Measurements from ENCODE around the gene ABHD1. TPM values are rescaled to one million over a fixed set of nuclear protein-coding genes. Genes with fewer than 3 reads are reported as not detected.

ABHD1 gene
- total and polyA plus RNA-seq, 2 donors from 2014 or later: 0.69 to 2.9 TPM

GRCh38 chr2:27164960-27165763 lies 41.5 kb downstream of the ABHD1 start:
- H3K4me1 ChIP-seq (ENCODE audit: control insufficient read depth in 2 of 3, insufficient read depth in 2 of 3, low read depth in 1 of 3, low read length in 3 of 3): no peaks in the 10 kb centered on the region

GRCh38 chr2:27170581-27171337 lies 47.1 kb downstream of the ABHD1 start:
- no peaks in the 10 kb centered on the region for H3K36me3 ChIP-seq (ENCODE audit: control insufficient read depth in 2 of 3, insufficient read depth in 3 of 3, low read length in 3 of 3)
- no peak overlapping the region for H3K4me3 ChIP-seq (ENCODE audit: low read length in 3 of 3)
- H3K9me3 ChIP-seq (ENCODE audit: control insufficient read depth in 2 of 3, insufficient read depth in 1 of 3, low read length in 3 of 3): no peaks in the 10 kb centered on the region
- DNase-seq (no peak), FAIRE-seq (no peak)
- H3K27ac ChIP-seq (ENCODE audit: low read depth in 2 of 2, low read length in 2 of 2): no peak overlapping the region
- no peaks in the 10 kb centered on the region for H3K27me3 ChIP-seq (ENCODE audit: control insufficient read depth, insufficient read depth, low read length)
- intact Hi-C loops (cut with DNase I): no loop called here
- no peaks in the 10 kb centered on the region for H3K4me1 ChIP-seq (ENCODE audit: control insufficient read depth in 2 of 3, insufficient read depth in 2 of 3, low read depth in 1 of 3, low read length in 3 of 3)
- TF ChIP-seq CTCF (IDR thresholded peaks at IDR 0.05; ENCODE audit: borderline replicate concordance, extremely low read depth, insufficient read depth): no peak
- H3K9ac ChIP-seq (ENCODE audit: low read length in 3 of 3): no peak overlapping the region

More at GRCh38 chr2:27164960-27165763, 41.5 kb downstream of the ABHD1 start:
- Histone ChIP-seq H3K4me3 (ENCODE audit: low read length in 3 of 3) (no peak overlapping the region), H3K9me3 (ENCODE audit: control insufficient read depth in 2 of 3, insufficient read depth in 1 of 3, low read length in 3 of 3) (no peaks in the 10 kb centered on the region), H3K9ac (ENCODE audit: low read length in 3 of 3) (no peak overlapping the region), H3K27ac (ENCODE audit: low read depth in 2 of 2, low read length in 2 of 2) (no peak overlapping the region), H3K36me3 (ENCODE audit: control insufficient read depth in 2 of 3, insufficient read depth in 3 of 3, low read length in 3 of 3) (no peaks in the 10 kb centered on the region), H3K27me3 (ENCODE audit: control insufficient read depth, insufficient read depth, low read length) (no peaks in the 10 kb centered on the region)
- DNase-seq: no peak
- no peak for FAIRE-seq
- intact Hi-C loops (cut with DNase I): no loop called here
- TF ChIP-seq CTCF (IDR thresholded peaks at IDR 0.05; ENCODE audit: borderline replicate concordance, extremely low read depth, insufficient read depth): no peak

- no peak for TF ChIP-seq CTCF (IDR thresholded peaks at IDR 0.05; ENCODE audit: borderline replicate concordance, extremely low read depth, insufficient read depth)
- Histone ChIP-seq H3K36me3 (ENCODE audit: control insufficient read depth in 2 of 3, insufficient read depth in 3 of 3, low read length in 3 of 3) (no peaks in the 10 kb centered on the region), H3K9ac (ENCODE audit: low read length in 3 of 3) (no peak overlapping the region), H3K27me3 (ENCODE audit: control insufficient read depth, insufficient read depth, low read length) (no peaks in the 10 kb centered on the region), H3K9me3 (ENCODE audit: control insufficient read depth in 2 of 3, insufficient read depth in 1 of 3, low read length in 3 of 3) (no peaks in the 10 kb centered on the region), H3K27ac (ENCODE audit: low read depth in 2 of 2, low read length in 2 of 2) (no peak overlapping the region), H3K4me3 (ENCODE audit: low read length in 3 of 3) (no peak overlapping the region), H3K4me1 (ENCODE audit: control insufficient read depth in 2 of 3, insufficient read depth in 2 of 3, low read depth in 1 of 3, low read length in 3 of 3) (no peaks in the 10 kb centered on the region)
- no peak for DNase-seq
- intact Hi-C loops (cut with DNase I): no loop called here
- FAIRE-seq: no peak
These were observed 47.8 kb downstream of the ABHD1 start for GRCh38 chr2:27171351-27171848.

All from kidney (tissue), 14 donors.